Natural killer cell (primary cell): ENCODE measurements around the gene GPR146. TPM values are rescaled to one million over a fixed set of nuclear protein-coding genes. Genes with fewer than 3 reads are reported as not detected.
"Not testable (repeated sequence)": the region's sequence is repeated elsewhere in the genome, so short reads cannot be mapped to it uniquely, and the experiment has no call there.

Experiments used
- ATAC-seq, 3 donors: fragments of 150-1000 bp in 2 of 3; fragments of 200-7000 bp in 1 of 3; cut with Tn5 transposase; 1 replicate in 1 of 3; 2 replicates in 2 of 3; pipeline ENCODE4 v1.10.0; 2021; ENCODE audit warnings: mild to moderate bottlenecking in 2 of 3, moderate library complexity in 2 of 3
- DNase-seq, 2 donors: peaks; one replicate each; pipeline versions ENCODE4 v3.0.0 to v3.0.0-alpha.2; 2013 to 2021; ENCODE audit warnings: mixed read lengths in 1 of 2
- H3K27ac ChIP-seq: one replicate; pipeline ENCODE4 v1.5.1; 2013; ENCODE audit warnings: mild to moderate bottlenecking, low read length
- H3K27me3 ChIP-seq: one replicate; pipeline ENCODE4 v1.6.1; 2013; ENCODE audit warnings: low read length; ENCODE audit not compliant: control insufficient read depth, insufficient read depth
- H3K36me3 ChIP-seq: one replicate; pipeline ENCODE4 v1.6.1; 2013; ENCODE audit warnings: low read length; ENCODE audit not compliant: control insufficient read depth, insufficient read depth
- H3K4me1 ChIP-seq: one replicate; pipeline ENCODE4 v1.6.1; 2013; ENCODE audit warnings: low read length; ENCODE audit not compliant: control insufficient read depth, insufficient read depth
- H3K4me3 ChIP-seq: one replicate; pipeline ENCODE4 v1.5.1; 2013; ENCODE audit warnings: low read length
- H3K9me3 ChIP-seq: one replicate; pipeline ENCODE4 v1.6.1; 2013; ENCODE audit warnings: low read length; ENCODE audit not compliant: control insufficient read depth, insufficient read depth
- H3K27ac Mint-ChIP-seq, 2 donors: one replicate each; pipeline ENCODE4 v1.8.0; 2022; ENCODE audit warnings: mild to moderate bottlenecking in 2 of 2, mixed read lengths in 2 of 2, moderate library complexity in 1 of 2
- H3K27me3 Mint-ChIP-seq, 2 donors: one replicate each; pipeline ENCODE4 v1.8.0; 2022; ENCODE audit warnings: low read depth in 2 of 2, mixed read lengths in 2 of 2
- H3K36me3 Mint-ChIP-seq: one replicate; pipeline ENCODE4 v1.8.0; 2022; ENCODE audit warnings: mixed read lengths
- H3K4me1 Mint-ChIP-seq, 2 donors: one replicate each; pipeline ENCODE4 v1.8.0; 2022; ENCODE audit warnings: mixed read lengths in 2 of 2
- H3K4me3 Mint-ChIP-seq: one replicate; pipeline ENCODE4 v1.8.0; 2022; ENCODE audit warnings: mild to moderate bottlenecking, moderate library complexity, mixed read lengths
- H3K9me3 Mint-ChIP-seq, 2 donors: one replicate each; pipeline ENCODE4 v1.8.0; 2022; ENCODE audit warnings: mixed read lengths in 2 of 2
- WGBS: methylation state at CpG from one replicate; pipeline ENCODE4 v1.1.7; 2013; ENCODE audit warnings: missing lambda C conversion rate; ENCODE audit not compliant: insufficient coverage; 5-methylcytosine and 5-hydroxymethylcytosine counted together
- intact Hi-C: fragments of 100-400 bp; cut with micrococcal nuclease; formaldehyde crosslinking; loops from one replicate; pipeline ENCODE4 v1.14.2; 2022
- total RNA-seq, 4 donors: library from RNA; stranded (reverse); fragments of 120-200 nt in 1 of 4; gene quantifications; one replicate each; pipeline versions ENCODE4 v1.2.3 to v1.2.4, GENCODE V29; 2013 to 2022
- TF ChIP-seq, protein P1 (sequence below): fragments of 200-600 bp; IDR thresholded peaks from one replicate; pipeline ENCODE4 v1.8.0; 2022; ENCODE audit warnings: antibody characterized with exemption

GPR146 gene
- total RNA-seq, 3 donors from 2014 or later (not counting 1 experiment from before 2014, with no cell fraction given) = 2.3 to 4.5 (median 2.5) TPM

DNA sequence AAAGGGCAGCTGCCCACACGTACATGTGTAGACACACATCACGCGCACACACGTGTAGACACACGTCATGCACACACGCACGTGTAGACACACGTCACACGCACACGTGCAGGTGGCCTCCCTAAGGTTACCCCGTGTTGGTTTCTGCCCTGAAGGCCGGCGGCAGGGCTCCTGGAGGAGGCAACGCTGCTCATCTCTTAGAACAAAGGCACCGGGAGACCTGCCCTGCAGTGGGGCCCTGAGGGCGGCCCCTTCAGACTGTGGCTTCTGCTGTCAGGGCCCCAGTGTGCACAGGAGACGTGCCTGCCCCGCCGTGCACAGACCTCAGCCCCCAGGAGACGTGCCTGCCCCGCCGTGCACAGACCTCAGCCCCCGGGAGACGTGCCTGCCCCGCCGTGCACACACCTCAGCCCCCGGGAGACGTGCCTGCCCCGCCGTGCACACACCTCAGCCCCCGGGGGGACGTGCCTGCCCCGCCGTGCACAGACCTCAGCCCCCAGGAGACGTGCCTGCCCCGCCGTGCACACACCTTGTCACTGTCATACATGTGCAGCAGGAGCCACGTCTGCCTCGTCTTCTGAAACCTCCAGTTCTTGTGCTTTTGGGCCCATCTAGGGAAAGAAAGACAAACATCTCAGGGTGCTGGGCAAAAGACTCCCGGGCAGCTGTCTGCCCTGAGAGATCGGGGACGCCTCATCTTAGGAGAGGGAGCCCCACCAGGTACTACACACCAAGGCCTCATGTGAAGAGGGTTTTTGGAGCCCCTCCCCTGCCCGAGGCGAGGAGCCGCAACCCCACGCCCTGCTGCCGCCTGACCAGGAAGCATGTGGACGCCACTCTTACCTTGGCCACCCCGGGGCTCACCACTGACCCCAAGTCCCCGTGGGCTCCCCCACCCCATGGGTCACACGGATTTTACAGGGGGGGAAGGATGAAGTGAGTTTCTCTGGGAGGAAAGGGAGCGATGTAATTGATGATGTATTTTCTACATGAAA lies 44.1 kb upstream of the GPR146 start:
- Histone ChIP-seq H3K9me3 (no peaks in the 10 kb centered on the region), H3K27me3 (no peaks in the 10 kb centered on the region), H3K4me3 (no peak overlapping the region), H3K27ac (no peak overlapping the region), H3K4me1 (peaks cover 21% of the 10 kb centered on the region), H3K36me3 (no peaks in the 10 kb centered on the region)
- H3K27me3 Mint-ChIP-seq = no peaks in the 10 kb centered on the region
- H3K36me3 Mint-ChIP-seq = no peaks in the 10 kb centered on the region
- H3K27ac Mint-ChIP-seq = peak overlapping the region in 1 of 2 donors; percentile 77
- H3K9me3 Mint-ChIP-seq = no peaks in the 10 kb centered on the region
- WGBS = 78% methylated on average over 51 of the region's 52 CpGs
- H3K4me3 Mint-ChIP-seq = no peak overlapping the region
- DNase-seq = no peak
- H3K4me1 Mint-ChIP-seq = peaks cover 0 to 10% of the 10 kb centered on the region in 2 donors
- TF ChIP-seq, protein P1, sequence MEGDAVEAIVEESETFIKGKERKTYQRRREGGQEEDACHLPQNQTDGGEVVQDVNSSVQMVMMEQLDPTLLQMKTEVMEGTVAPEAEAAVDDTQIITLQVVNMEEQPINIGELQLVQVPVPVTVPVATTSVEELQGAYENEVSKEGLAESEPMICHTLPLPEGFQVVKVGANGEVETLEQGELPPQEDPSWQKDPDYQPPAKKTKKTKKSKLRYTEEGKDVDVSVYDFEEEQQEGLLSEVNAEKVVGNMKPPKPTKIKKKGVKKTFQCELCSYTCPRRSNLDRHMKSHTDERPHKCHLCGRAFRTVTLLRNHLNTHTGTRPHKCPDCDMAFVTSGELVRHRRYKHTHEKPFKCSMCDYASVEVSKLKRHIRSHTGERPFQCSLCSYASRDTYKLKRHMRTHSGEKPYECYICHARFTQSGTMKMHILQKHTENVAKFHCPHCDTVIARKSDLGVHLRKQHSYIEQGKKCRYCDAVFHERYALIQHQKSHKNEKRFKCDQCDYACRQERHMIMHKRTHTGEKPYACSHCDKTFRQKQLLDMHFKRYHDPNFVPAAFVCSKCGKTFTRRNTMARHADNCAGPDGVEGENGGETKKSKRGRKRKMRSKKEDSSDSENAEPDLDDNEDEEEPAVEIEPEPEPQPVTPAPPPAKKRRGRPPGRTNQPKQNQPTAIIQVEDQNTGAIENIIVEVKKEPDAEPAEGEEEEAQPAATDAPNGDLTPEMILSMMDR = no peak
- no peak for ATAC-seq
- intact Hi-C loops = no loop called here

DNA sequence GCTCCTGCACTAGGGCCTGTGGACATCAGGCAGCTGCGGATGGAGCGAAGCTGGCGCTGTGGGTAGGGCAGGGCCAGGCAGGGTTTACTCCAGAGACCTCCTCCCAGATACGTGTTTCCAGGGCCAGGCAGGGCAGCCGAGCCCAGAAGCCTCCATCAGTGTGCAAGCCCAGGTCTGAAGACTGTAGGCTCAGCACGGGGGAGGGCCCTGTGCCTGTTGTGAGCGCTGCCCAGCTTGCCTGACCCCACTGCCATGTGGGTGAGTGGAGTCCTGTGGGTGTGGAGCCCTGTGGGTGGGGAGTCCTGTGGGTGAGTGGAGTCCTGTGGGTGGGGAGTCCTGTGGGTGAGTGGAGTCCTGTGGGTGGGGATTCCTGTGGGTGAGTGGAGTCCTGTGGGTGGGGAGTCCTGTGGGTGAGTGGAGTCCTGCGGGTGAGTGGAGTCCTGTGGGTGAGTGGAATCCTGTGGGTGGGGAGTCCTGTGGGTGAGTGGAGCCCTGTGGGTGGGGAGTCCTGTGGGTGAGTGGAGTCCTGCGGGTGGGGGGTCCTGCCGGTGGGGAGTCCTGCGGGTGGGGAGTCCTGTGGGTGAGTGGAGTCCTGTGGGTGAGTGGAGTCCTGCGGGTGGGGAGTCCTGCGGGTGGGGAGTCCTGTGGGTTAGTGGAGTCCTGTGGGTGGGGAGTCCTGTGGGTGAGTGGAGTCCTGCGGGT lies 43.1 kb upstream of the GPR146 start:
- H3K27me3 Mint-ChIP-seq, intact Hi-C loops, H3K4me3 ChIP-seq, H3K4me3 Mint-ChIP-seq, DNase-seq, H3K27me3 ChIP-seq, H3K36me3 Mint-ChIP-seq, H3K9me3 ChIP-seq, H3K36me3 ChIP-seq, H3K27ac ChIP-seq, H3K9me3 Mint-ChIP-seq: not testable (repeated sequence)
- peaks cover 15% of the 10 kb centered on the region for H3K4me1 ChIP-seq
- peaks cover 4 to 14% of the 10 kb centered on the region in 2 donors for H3K4me1 Mint-ChIP-seq
- WGBS = 81% methylated on average over 14 of the region's 14 CpGs
- peak overlapping the region; percentile 16 to 77 for H3K27ac Mint-ChIP-seq
- peak; percentile 31 to 72 (median 68) for ATAC-seq

DNA sequence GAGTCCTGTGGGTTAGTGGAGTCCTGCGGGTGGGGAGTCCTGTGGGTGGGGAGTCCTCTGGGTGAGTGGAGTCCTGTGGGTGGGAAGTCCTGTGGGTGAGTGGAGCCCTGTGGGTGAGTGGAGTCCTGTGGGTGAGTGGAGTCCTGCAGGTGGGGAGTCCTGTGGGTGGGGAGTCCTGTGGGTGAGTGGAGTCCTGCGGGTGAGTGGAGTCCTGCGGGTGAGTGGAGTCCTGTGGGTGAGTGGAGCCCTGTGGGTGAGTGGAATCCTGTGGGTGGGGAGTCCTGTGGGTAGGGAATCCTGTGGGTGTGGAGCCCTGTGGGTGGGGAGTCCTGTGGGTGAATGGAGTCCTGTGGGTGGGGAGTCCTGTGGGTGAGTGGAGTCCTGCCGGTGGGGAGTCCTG lies 42.3 kb upstream of the GPR146 start:
- H3K27me3 Mint-ChIP-seq, H3K4me1 ChIP-seq, H3K27ac Mint-ChIP-seq, H3K4me3 Mint-ChIP-seq, DNase-seq, H3K9me3 Mint-ChIP-seq, H3K4me3 ChIP-seq, H3K36me3 Mint-ChIP-seq, H3K36me3 ChIP-seq, H3K27ac ChIP-seq, H3K9me3 ChIP-seq, intact Hi-C loops, ATAC-seq, H3K27me3 ChIP-seq: not testable (repeated sequence)
- WGBS = 83% methylated on average over 3 of the region's 4 CpGs
- peaks cover 4 to 15% of the 10 kb centered on the region in 2 donors for H3K4me1 Mint-ChIP-seq

DNA sequence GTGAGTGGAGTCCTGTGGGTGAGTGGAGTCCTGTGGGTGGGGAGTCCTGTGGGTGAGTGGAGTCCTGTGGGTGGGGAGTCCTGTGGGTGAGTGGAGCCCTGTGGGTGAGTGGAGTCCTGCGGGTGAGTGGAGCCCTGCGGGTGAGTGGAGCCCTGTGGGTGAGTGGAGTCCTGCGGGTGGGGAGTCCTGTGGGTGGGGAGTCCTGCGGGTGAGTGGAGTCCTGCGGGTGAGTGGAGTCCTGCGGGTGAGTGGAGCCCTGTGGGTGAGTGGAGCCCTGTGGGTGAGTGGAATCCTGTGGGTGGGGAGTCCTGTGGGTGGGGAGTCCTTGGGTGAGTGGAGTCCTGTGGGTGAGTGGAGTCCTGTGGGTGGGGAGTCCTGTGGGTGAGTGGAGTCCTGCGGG lies 41.9 kb upstream of the GPR146 start:
- not testable (repeated sequence) for H3K36me3 ChIP-seq, H3K4me3 ChIP-seq

More for the DNA sequence above, 41.9 kb upstream of the GPR146 start:
- H3K9me3 ChIP-seq, H3K4me3 Mint-ChIP-seq, DNase-seq, H3K36me3 Mint-ChIP-seq, H3K27ac Mint-ChIP-seq, H3K9me3 Mint-ChIP-seq, H3K27me3 ChIP-seq, H3K4me1 ChIP-seq, intact Hi-C loops, H3K27ac ChIP-seq, H3K27me3 Mint-ChIP-seq, ATAC-seq: not testable (repeated sequence)
- 94% methylated on average over 2 of the region's 7 CpGs for WGBS
- peaks cover 4 to 15% of the 10 kb centered on the region in 2 donors for H3K4me1 Mint-ChIP-seq
